DMS53 (cell line): ENCODE data around the gene MSRB2.
"Not testable (repeated sequence)": the region's sequence is repeated elsewhere in the genome, so short reads cannot be mapped to it uniquely, and the experiment has no call there.

ENCODE experiments used
- DNase-seq: peaks from one replicate; lab custom pipeline; 2025; lab: John Stamatoyannopoulos, UW

Gene MSRB2

DNA sequence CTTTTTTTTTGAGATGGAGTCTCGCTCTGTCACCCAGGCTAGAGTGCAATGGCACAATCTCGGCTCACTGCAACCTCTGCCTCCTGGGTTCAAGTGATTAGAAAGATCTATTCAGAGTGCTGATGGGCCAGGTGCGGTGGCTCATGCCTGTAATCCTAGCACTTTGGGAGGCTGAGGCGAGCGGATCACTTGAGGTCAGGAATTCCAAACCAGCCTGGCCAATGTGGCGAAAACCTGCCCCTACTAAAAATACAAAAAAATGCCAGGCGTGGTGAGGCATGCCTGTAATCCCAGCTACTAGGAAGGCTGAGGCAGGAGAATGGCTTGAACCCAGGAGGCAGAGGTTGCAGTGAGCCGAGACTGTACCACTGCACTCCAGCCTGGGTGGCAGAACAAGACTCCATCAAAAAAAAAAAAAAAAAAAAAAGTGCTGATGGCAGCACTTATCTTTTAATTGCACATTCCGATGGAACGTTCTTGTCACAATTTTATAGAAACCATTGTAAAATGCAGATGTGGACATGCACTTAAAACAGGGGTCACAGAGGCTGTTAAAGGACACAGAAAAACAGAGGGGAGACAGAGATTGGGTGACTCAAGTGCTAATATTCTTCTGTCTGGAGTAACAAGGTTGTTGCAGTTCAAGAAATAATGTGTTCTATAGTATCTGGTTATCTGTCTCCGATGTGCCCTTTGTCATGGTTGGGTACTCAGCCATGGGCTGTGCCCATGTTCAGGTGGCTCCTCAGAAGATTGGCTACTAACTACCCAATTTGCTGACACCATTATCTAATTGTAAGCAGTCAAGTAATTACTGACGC, 25.1 kb upstream of the MSRB2 start:
- not testable (repeated sequence) for DNase-seq

GRCh38 chr10:23070913-23071218, 24.5 kb upstream of the MSRB2 start:
- no peak for DNase-seq

- not testable (repeated sequence) for DNase-seq
Measured at GRCh38 chr10:23072593-23072992, 22.8 kb upstream of the MSRB2 start.

DNA sequence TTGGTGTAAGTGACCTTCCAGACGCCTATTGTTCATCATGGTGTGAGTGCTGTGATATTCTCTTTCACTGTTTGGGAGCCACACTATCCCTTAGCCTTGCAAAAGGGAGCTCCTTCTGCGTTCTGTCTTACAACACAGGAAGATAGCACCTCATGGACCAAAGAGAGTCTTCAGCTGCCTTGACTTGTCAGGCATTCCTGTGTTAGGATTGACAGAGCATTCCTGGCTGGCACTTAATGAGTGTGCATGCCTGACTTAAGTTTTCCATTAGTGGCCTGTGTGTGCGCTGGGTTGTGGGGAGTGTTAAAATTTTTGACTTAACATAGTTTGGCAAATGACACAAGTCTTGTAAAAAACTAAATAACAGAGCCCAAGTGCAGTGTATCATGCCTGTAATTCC, 21.9 kb upstream of the MSRB2 start:
- DNase-seq = no peak

DNA sequence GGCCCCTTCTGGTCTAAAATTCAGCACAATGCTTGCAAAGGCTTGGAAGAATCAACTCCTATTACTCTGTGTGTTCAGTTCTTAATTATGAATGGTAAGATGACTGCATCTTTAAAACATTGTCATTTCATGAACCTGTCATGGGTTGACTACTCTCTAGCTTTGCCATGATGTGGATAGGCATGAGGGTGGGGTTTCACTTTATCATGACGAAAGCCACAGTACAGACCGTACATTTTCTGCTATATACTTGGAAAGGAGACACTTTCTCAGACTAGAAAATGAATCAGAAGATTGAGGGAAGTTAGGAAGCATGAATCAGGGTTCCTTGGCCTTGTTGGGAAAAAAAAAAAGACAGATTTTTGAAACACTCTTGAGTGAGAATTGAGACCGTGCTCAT, 19.7 kb upstream of the MSRB2 start:
- DNase-seq = no peak

GRCh38 chr10:23078114-23078513, 17.3 kb upstream of the MSRB2 start:
- no peak for DNase-seq

DNA sequence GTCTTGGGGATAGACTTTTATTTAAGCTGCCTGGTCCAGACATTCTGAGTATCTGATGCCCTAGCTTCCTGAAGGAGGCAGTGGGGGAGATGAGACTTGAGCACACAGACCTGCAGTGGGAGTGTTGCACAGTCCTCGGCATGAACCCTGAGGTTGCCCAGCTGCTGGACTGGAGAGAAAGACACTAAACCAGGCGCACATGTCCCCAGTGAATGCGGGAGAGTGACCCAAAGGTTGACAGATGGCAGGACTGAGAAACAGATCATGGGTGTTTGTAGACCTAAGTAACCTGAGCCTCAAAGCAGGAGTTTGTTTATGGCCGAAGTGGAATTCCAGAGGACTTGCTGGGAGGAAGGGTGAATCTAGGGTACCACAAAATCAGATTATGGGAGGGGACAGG, 15.7 kb upstream of the MSRB2 start:
- DNase-seq = peak; percentile 62

DNA sequence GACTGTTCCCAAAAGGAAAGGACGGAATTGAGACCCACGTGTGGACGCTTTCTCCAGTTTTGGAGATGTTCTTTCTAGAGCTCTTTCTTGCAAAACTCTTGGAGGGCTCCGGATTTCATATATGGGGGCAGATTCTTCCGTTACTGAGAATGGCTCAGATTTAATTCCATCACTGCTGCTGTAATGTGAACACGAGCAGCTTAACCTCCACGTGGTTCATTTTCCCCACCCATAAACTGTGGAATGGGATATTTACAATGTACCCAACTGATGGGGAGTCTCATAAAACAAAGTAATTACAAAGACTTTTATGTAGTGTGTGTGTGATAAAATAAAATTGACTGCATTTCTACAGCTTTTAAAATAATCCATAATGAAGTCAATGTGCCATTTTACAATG, 15.1 kb upstream of the MSRB2 start:
- DNase-seq = no peak

DNA sequence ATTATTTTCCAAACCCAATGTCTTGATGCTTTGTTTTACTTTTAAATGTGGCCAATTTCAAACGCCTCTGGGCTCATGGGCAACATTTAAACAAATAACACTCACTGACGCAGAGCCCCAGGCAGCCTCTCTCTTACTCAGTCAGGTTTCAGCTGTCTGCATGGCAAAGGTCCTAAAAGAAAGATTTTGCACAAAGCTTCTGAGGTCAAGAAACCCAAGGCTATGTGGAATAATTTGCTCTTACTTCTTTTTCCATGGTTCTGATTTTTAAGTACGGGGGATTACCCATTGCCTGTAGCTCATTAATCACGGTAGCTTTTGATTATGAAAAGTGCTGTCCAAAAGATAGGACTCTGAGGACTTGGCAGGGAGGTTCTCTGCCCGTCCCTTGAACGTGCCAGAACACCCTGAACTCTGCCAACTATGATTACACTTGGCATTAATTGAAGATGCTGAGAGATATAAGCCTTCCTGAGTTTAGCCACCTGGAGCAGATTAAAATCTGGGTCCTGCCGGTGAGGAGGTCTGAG, 14.1 kb upstream of the MSRB2 start:
- no peak for DNase-seq

DNA sequence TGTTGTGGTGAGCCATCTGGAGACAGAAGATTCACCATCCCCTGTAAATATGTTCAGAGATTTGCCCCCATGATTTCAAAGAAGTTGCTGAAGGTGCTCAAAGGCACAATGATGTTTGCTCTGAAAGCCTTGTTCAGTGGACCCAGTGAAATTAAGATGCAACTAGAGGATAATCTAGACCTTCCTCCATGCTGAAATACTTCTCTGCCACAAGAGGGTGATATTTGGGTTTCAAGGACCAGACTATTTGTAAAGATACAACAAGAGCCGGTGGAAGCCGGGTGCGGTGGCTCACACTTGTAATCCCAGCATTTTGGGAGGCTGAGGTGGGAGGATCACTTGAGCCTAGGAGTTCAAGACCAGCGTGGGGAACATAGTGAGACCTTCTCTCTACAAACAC, 13.5 kb upstream of the MSRB2 start:
- peak; percentile 38 for DNase-seq

- peak; percentile 42 for DNase-seq
Measured at GRCh38 chr10:23088609-23089008, 6.8 kb upstream of the MSRB2 start.

DNA sequence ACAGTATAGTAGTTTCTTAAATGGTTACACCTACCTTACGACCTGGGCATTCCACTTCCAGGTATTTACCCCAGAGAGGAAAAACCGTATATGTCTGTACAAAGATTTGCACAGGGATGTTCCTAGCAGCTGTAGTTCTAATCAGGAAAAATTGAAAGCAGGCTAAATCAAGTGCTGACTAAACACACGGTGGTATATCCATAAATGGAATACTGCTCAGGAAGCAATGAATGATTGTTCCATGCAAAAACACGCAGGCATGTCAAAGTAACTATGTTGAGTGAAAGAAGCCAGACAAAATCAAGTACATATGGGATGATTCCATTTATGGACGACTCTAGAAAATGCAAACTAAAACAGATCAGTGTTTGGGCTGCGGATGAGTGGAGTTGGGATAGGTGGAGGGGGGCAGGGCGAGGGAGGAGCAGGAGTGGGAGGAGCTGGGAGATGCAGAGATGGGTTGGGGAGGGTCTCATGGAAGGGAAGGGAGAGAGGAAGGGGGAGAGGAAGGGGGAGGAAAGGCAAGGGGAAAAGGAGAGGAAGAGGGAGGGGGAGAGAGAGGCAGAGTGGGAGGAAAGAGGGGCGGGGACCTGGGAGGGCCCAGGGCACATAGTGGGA, 484 bp upstream of the MSRB2 start:
- no peak for DNase-seq

GRCh38 chr10:23095966-23096801, 805 bp downstream of the MSRB2 start:
- peak; percentile 70 for DNase-seq

GRCh38 chr10:23096802-23097549, 1.6 kb downstream of the MSRB2 start:
- peak; percentile 34 for DNase-seq

GRCh38 chr10:23099079-23099478, 3.7 kb downstream of the MSRB2 start:
- no peak for DNase-seq

DNA sequence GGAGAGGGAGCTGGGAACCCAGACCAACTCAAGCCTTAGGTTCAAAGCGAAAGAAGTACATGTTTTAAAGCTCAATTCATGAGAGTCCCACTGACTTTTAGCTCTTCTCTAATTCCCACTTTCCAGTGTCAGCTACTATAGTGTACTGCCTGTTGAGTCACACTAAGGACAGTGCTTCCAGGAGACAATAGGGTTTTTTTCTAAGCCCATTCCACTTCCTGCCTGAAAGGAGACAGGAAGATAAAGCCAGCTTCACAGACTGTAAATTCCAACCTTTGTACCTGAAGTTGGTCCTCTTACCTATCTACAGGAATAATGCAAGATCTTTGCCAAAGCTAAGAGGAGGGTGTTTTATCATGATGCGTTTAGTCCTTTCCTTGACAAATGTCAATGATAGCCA, 4.4 kb downstream of the MSRB2 start:
- DNase-seq = peak; percentile 86

DNA sequence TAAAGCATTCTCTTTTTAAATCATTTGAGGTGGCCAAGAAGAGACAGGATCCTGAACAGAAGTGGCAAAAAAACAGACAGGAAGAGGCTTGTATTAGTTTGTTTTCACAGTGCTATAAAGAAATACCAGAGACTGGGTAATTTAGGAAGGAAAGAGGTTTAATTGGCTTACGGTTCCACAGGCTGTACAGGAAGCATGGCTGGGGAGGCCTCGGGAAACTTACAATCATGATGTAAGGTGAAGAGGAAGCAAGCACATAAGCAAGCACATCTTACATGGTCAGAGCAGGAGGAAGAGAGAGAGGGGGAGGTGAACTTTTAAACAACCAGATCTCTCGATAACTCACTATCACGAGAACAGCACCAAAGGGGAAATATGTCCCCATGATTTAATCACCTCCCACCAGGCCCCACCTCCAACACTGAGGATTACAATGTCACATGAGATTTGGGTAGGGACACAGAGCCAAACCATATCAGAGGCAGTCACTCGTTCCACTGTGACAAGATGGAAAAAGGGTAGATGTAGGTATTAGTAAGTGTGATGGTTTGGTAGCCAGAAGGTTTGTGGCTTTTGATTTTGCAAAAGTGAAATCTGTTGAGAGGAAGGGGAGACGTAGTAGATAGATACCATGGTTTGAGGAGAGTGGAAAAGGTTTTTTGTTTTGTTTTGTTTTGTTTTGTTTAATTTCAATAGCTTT, 5.1 kb downstream of the MSRB2 start:
- peak; percentile 49 for DNase-seq

GRCh38 chr10:23106331-23107072, 11.1 kb downstream of the MSRB2 start:
- peak; percentile 99 for DNase-seq

- no peak for DNase-seq
Measured at GRCh38 chr10:23110722-23111516, 15.5 kb downstream of the MSRB2 start.
